Karpas-422 (cell line): ENCODE data around the gene NALCN. TPM values are rescaled to one million over a fixed set of nuclear protein-coding genes. Genes with fewer than 3 reads are reported as not detected.
A peak's percentile ranks its signal among the peaks of the same experiment; 100 is the strongest.

Experiments used
- DNase-seq: peaks from one replicate; pipeline ENCODE4 v3.0.0-alpha.2; 2015
- H2AFZ ChIP-seq: fragments of 200-600 bp; sonication (generic); 2 replicates; pipeline ENCODE4 v1.6.1; 2014; ENCODE audit warnings: antibody characterized with exemption, low read length, mixed read lengths
- H3K27ac ChIP-seq: fragments of 200-600 bp; sonication (generic); 2 replicates; pipeline ENCODE4 v1.5.1; 2014; ENCODE audit warnings: mild to moderate bottlenecking, low read length, moderate library complexity
- H3K27me3 ChIP-seq: fragments of 200-600 bp; sonication (generic); 2 replicates; pipeline ENCODE4 v1.6.1; 2014; ENCODE audit warnings: low read length, mixed read lengths
- H3K36me3 ChIP-seq: fragments of 200-600 bp; sonication (generic); 2 replicates; pipeline ENCODE4 v1.6.1; 2014; ENCODE audit warnings: low read length, mixed read lengths; ENCODE audit not compliant: insufficient read depth
- H3K4me1 ChIP-seq: fragments of 200-600 bp; sonication (generic); 2 replicates; pipeline ENCODE4 v1.6.1; 2014; ENCODE audit warnings: mild to moderate bottlenecking, low read length, mixed read lengths
- H3K4me2 ChIP-seq: fragments of 200-600 bp; sonication (generic); 2 replicates; pipeline ENCODE4 v1.6.1; 2014; ENCODE audit warnings: low read length, low read depth, mild to moderate bottlenecking; ENCODE audit not compliant: poor library complexity, severe bottlenecking
- H3K4me3 ChIP-seq: fragments of 200-600 bp; sonication (generic); 2 replicates; pipeline ENCODE4 v1.5.1; 2014; ENCODE audit warnings: mild to moderate bottlenecking, antibody characterized with exemption, low read length, mixed read lengths
- H3K79me2 ChIP-seq: fragments of 200-600 bp; sonication (generic); 2 replicates; pipeline ENCODE4 v1.6.1; 2014; ENCODE audit warnings: mild to moderate bottlenecking, low read length, mixed read lengths
- H3K9ac ChIP-seq: fragments of 200-600 bp; sonication (generic); 2 replicates; pipeline ENCODE4 v1.6.0; 2014; ENCODE audit warnings: low read length
- H3K9me2 ChIP-seq: fragments of 200-600 bp; sonication (generic), shearing (Covaris generic); replicated peaks from 2 replicates; pipeline ENCODE4 v1.6.0; 2014; ENCODE audit warnings: mild to moderate bottlenecking, low read length, moderate library complexity; ENCODE audit not compliant: insufficient read depth
- H3K9me3 ChIP-seq: fragments of 300-700, 200-600 bp; sonication (generic); 2 replicates; pipeline ENCODE4 v1.6.1; 2014; ENCODE audit warnings: low read length, mixed read lengths
- H4K20me1 ChIP-seq: fragments of 200-600 bp; sonication (generic); 2 replicates; pipeline ENCODE4 v1.6.1; 2014; ENCODE audit warnings: mild to moderate bottlenecking, antibody characterized with exemption, low read length, low read depth; ENCODE audit not compliant: insufficient read depth
- total RNA-seq: library from RNA; depleted of rRNA; stranded (reverse); fragments of >200 nt; shearing (Covaris generic); gene quantifications from 2 replicates; pipeline ENCODE4 v1.2.3, GENCODE V29; 2014; ENCODE audit warnings: low replicate concordance

NALCN gene
- total RNA-seq, 1 experiment from 2014 or later: 0.04 TPM

GRCh38 chr13:101262306-101262705 is 154.0 kb downstream of the NALCN start:
- Histone ChIP-seq H3K27ac (peak overlapping the region; percentile 36; the same call in 1 of the 2 replicates), H2AFZ (peak overlapping the region; percentile 38), H3K27me3 (no peaks in the 10 kb centered on the region), H3K79me2 (no peaks in the 10 kb centered on the region), H3K9me2 (no peaks in the 10 kb centered on the region), H3K4me3 (no peak overlapping the region), H3K4me2 (peak overlapping the region; percentile 24), H3K36me3 (no peaks in the 10 kb centered on the region), H3K9ac (no peak overlapping the region; the same call in 1 of the 2 replicates), H3K9me3 (no peaks in the 10 kb centered on the region), H3K4me1 (peaks cover 46% of the 10 kb centered on the region), H4K20me1 (no peaks in the 10 kb centered on the region)
- DNase-seq: peak; percentile 72

GRCh38 chr13:101258509-101258908 is 157.8 kb downstream of the NALCN start:
- Histone ChIP-seq H3K27ac (0 out of 2 replicates have a peak overlapping the region, but pooled peaks have one; percentile 23), H3K4me3 (peak overlapping the region; percentile 32; the same call in 1 of the 2 replicates), H3K79me2 (no peaks in the 10 kb centered on the region), H3K9me2 (no peaks in the 10 kb centered on the region), H3K4me1 (peaks cover 47% of the 10 kb centered on the region), H3K9ac (peak overlapping the region; percentile 29), H3K4me2 (peak overlapping the region; percentile 70), H3K9me3 (no peaks in the 10 kb centered on the region), H4K20me1 (no peaks in the 10 kb centered on the region), H3K36me3 (no peaks in the 10 kb centered on the region), H2AFZ (peak overlapping the region; percentile 95), H3K27me3 (no peaks in the 10 kb centered on the region)
- peak; percentile 52 for DNase-seq

DNA sequence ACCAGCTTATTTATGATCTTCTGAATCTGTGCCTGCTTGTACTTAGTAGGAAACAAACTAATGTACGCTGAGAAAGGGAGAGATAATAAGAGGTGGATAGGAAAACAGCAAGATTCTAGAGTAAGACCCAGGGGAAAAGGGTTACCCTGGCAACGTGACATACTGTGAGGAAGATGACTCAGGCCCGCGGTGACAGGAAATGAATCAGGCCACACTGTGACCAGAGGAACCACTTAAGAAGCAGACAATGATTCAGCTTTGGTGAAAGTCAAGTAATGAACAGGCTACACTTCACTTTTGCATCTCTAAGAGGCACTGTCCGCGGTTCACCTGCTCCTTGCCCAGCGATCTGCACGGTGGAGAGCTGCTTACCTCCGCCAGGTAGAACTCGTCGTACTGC is 158.2 kb downstream of the NALCN start:
- peaks cover 47% of the 10 kb centered on the region for H3K4me1 ChIP-seq
- no peaks in the 10 kb centered on the region for H3K27me3 ChIP-seq
- peak overlapping the region; percentile 95 for H2AFZ ChIP-seq
- no peaks in the 10 kb centered on the region for H3K36me3 ChIP-seq
- H3K9ac ChIP-seq: peak overlapping the region; percentile 36
- H3K79me2 ChIP-seq: no peaks in the 10 kb centered on the region
- H3K27ac ChIP-seq: 0 out of 2 replicates have a peak overlapping the region, but pooled peaks have one; percentile 46
- H3K9me2 ChIP-seq: no peaks in the 10 kb centered on the region
- peak overlapping the region; percentile 48 for H3K4me3 ChIP-seq
- peak overlapping the region; percentile 70 for H3K4me2 ChIP-seq
- H4K20me1 ChIP-seq: no peaks in the 10 kb centered on the region
- peak; percentile 92 for DNase-seq
- H3K9me3 ChIP-seq: no peaks in the 10 kb centered on the region

DNA sequence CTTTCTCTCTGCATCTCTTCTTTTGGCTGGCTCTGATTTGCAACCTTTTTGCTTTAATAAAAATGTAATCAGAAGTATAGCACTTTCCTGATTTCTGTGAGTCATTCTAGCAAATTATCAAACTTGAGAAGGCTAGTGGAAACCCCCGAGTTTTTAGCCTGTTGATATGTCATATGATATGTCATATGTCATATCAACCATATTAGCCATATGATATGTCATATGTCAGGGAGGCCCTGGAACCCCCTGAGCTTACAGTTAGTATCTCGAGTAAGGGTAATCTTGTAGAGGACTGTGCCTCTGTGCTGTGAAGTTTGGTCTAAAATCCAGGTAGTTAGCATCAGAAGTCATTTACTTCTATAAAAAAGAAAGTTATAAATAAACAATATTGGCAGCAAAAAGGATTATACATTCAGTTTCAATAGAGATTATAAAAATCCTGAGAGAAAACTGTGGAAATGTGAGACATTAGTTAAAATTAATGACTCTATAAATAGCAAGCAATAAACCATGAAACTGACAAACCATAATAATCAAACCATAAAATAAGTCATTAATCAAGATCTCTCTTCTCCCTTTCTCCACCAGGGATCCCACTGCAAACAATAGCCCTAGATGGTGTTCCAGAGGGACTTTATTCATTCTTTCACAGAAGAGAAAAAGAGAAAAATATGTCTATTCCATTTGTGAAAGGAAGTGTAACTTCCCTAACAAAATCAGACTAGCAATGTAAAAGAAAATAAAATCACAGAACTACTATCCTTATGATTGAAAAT is 167.4 kb downstream of the NALCN start:
- Histone ChIP-seq H3K36me3 (no peaks in the 10 kb centered on the region), H3K79me2 (no peaks in the 10 kb centered on the region), H3K9me3 (no peaks in the 10 kb centered on the region), H3K27ac (no peak overlapping the region), H3K4me3 (no peak overlapping the region), H3K4me1 (peaks cover 5% of the 10 kb centered on the region; the same call in 1 of the 2 replicates), H4K20me1 (no peaks in the 10 kb centered on the region), H3K9me2 (no peaks in the 10 kb centered on the region), H3K9ac (no peak overlapping the region), H2AFZ (no peak overlapping the region), H3K27me3 (no peaks in the 10 kb centered on the region), H3K4me2 (no peak overlapping the region)
- DNase-seq: no peak

GRCh38 chr13:101242720-101243119 is 173.6 kb downstream of the NALCN start:
- no peaks in the 10 kb centered on the region for H4K20me1 ChIP-seq
- no peaks in the 10 kb centered on the region for H3K36me3 ChIP-seq
- no peaks in the 10 kb centered on the region for H3K9me2 ChIP-seq
- no peaks in the 10 kb centered on the region for H3K27me3 ChIP-seq
- H2AFZ ChIP-seq: no peak overlapping the region
- H3K79me2 ChIP-seq: no peaks in the 10 kb centered on the region
- H3K4me1 ChIP-seq: peaks cover 11% of the 10 kb centered on the region
- H3K27ac ChIP-seq: no peak overlapping the region
- no peak for DNase-seq
- no peak overlapping the region for H3K4me3 ChIP-seq
- H3K4me2 ChIP-seq: no peak overlapping the region
- H3K9me3 ChIP-seq: no peaks in the 10 kb centered on the region
- H3K9ac ChIP-seq: no peak overlapping the region

DNA sequence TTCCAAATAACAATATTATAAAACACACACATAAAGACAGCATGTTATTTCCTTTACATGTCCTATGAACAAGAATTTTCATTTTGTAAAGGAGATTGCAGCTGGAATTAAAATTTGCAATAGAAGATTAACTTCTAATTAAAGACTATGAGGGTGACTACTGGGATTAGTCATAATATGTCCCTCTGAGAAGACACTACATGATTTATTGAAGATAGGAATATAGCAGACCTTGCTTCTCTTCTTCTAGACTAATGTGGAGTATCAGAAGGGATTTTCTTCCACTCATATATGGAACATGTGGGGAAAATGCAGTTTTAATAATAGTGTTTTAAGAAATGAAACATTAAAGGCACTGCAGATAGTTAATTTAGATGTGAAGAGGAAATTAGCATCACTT is 177.8 kb downstream of the NALCN start:
- Histone ChIP-seq H2AFZ (no peak overlapping the region), H3K9me3 (no peaks in the 10 kb centered on the region), H3K4me2 (no peak overlapping the region), H4K20me1 (no peaks in the 10 kb centered on the region), H3K9ac (no peak overlapping the region), H3K4me1 (peaks cover 17% of the 10 kb centered on the region), H3K27me3 (no peaks in the 10 kb centered on the region), H3K9me2 (no peaks in the 10 kb centered on the region), H3K27ac (no peak overlapping the region), H3K4me3 (no peak overlapping the region), H3K36me3 (no peaks in the 10 kb centered on the region), H3K79me2 (no peaks in the 10 kb centered on the region)
- no peak for DNase-seq

DNA sequence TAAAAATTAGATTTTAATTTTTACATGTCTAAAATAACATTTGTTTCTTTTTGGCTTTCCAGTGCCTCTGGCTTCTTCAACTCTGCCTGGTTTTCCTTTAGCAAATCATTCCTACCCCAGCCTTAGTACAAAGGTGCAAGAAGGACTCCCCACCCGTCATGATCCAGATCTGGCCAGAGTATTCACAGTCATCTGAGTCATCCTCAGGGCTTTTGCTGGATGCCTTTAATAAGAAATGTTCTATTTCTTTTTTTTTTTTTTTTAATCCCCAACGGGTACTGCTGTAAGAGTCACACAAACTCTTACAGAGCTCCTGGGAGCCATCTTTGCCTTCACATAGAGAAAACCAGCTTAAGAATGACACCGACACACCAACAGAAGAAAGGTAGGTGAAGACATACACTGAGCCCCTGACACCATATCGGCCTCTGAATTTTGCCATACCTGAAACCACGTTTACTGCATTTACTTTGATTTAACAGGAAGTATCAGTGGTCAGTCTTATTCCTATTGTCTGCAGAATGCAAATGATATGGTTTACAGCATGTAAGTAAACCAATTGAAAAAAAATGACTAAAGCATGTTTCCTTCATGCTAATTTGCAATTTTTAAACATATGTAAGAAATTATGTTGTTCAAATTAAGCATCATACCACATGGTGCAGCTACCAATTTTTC is 184.4 kb downstream of the NALCN start:
- no peak overlapping the region for H3K9ac ChIP-seq
- H2AFZ ChIP-seq: no peak overlapping the region
- no peaks in the 10 kb centered on the region for H4K20me1 ChIP-seq
- H3K4me3 ChIP-seq: no peak overlapping the region
- no peaks in the 10 kb centered on the region for H3K36me3 ChIP-seq
- peaks cover 11% of the 10 kb centered on the region for H3K4me1 ChIP-seq
- no peaks in the 10 kb centered on the region for H3K9me2 ChIP-seq
- H3K79me2 ChIP-seq: no peaks in the 10 kb centered on the region
- H3K27ac ChIP-seq: no peak overlapping the region
- DNase-seq: no peak
- H3K9me3 ChIP-seq: no peaks in the 10 kb centered on the region
- H3K27me3 ChIP-seq: no peaks in the 10 kb centered on the region
- H3K4me2 ChIP-seq: no peak overlapping the region

DNA sequence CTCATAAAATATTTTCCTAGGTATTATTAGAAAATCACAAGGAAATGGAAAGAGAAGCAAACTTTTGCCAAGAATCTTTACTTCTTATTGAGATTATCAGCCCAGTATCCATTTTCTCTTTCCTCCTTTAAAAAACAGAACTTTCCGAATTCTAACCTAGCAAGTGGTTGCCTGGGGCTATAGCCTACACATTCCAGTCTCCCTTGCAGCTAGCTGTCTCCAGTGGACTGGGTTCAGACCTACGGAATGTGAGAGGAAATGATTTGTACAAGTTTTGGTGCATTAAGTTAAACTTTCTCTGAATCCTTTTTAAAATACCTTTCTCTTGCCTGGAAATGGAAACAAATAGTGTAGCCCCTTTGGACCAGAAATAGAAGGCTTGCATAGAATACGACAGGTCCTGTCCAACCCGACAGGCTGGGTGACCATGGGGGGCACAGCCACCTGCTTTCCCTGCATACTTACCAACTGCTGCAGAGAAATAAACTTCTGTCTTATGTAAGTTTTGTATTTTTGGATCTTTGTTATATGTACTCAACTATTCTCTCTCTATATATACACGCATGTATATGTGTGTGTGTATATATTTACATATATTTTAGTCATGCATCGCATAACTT is 185.9 kb downstream of the NALCN start:
- no peaks in the 10 kb centered on the region for H3K27me3 ChIP-seq
- H3K9me2 ChIP-seq: no peaks in the 10 kb centered on the region
- DNase-seq: no peak
- peaks cover 11% of the 10 kb centered on the region for H3K4me1 ChIP-seq
- no peaks in the 10 kb centered on the region for H4K20me1 ChIP-seq
- H3K4me3 ChIP-seq: no peak overlapping the region
- H3K9me3 ChIP-seq: no peaks in the 10 kb centered on the region
- H3K27ac ChIP-seq: no peak overlapping the region
- H3K9ac ChIP-seq: no peak overlapping the region
- H3K4me2 ChIP-seq: no peak overlapping the region
- H3K36me3 ChIP-seq: no peaks in the 10 kb centered on the region
- H3K79me2 ChIP-seq: no peaks in the 10 kb centered on the region
- H2AFZ ChIP-seq: no peak overlapping the region
